ENCODE measurements around the gene TMEM238. TPM values are rescaled to one million over a fixed set of nuclear protein-coding genes. Genes with fewer than 3 reads are reported as not detected.
"Not testable (repeated sequence)": the region's sequence is repeated elsewhere in the genome, so short reads cannot be mapped to it uniquely, and the experiment has no call there.

TMEM238 gene, protein sequence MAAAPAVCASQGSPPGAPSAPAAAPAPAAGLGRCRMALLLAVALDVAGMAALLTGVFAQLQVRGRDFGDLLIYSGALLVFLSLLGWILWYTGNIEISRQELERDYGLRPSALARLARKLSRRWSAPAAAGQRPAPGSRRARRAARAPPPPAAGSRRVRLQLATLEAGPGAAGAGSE
- total RNA-seq (2014; rRNA removed; shearing (Covaris generic)): 0.51 TPM in 1 of 2 replicates, not detected in the other
- not detected in 2 replicates for polyA plus RNA-seq (2015; cell fraction: cytosol; rRNA removed)
- polyA plus RNA-seq (2015; cell fraction: nucleus; rRNA removed): not detected in 2 replicates

DNA sequence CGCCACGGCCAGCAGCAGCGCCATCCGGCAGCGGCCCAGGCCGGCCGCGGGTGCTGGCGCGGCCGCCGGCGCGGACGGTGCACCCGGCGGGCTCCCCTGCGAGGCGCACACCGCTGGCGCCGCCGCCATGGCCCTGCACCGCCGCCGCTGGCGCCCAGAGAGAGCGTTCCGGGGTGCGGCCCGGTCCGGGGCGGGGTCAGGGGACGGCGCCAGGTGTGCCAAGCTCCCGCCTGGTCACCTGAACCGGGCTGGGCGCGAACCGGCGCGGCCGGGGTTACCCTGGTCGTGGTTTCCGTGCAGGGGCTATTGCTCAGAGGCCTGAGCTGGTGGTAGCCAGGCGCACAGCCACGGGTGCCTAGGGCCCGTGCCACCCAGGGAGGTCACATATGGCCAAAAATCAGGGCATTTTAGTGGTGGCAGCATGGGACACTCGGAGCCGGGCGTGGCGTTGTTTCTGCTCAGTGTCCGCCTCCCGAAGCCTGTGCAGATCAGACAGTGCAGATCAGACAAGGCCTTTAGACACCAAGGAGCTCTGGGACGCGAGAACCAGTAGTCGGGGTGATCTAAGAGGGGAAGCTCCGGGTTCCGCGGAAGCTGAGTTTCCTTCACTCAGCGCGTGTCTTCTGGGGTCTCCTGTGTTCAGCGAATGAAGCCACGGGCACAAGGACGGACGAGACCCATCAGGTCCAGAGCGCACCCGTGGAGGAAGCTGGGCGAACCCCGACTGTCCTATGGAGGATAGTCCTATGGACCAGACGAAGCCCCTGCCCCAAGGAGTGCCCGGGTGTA is at the start of gene TMEM238:
Gene TMEM238 (minus strand): TSS at position 162 of the 789 bp plus-strand sequence. CDS start 33 bp downstream, at position 129.
- in situ Hi-C loops (cut with HindIII; ENCODE audit: low pct_unique_long_range_greater_than_20kb, low sequenced_read_pairs): no loop called here
- no peak for DNase-seq (ENCODE audit: low read depth, low spot score)

DNA sequence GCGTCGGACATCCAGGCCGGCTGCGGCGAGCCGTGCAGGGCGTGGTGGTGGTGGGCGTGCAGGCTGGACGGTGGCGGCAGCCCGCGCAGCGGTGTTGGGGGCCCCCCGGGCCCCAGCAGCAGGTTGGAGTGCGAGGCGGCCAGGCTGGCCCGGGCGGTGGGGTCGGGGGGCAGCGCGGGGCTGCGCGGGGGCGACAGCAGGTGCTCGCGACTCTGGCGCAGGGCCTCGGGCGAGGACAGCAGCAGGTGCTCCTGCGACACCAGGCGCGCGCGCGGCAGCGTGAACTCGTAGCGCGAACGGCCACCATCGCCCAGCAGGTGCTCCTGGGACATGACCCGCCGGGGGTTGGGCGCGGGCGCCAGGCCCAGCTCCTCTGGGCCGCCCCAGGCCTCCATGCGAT is 49.2 kb upstream of the TMEM238 start:
- in situ Hi-C loops (cut with HindIII; ENCODE audit: low pct_unique_long_range_greater_than_20kb, low sequenced_read_pairs): no loop called here
- DNase-seq (ENCODE audit: low read depth, low spot score): no peak

DNA sequence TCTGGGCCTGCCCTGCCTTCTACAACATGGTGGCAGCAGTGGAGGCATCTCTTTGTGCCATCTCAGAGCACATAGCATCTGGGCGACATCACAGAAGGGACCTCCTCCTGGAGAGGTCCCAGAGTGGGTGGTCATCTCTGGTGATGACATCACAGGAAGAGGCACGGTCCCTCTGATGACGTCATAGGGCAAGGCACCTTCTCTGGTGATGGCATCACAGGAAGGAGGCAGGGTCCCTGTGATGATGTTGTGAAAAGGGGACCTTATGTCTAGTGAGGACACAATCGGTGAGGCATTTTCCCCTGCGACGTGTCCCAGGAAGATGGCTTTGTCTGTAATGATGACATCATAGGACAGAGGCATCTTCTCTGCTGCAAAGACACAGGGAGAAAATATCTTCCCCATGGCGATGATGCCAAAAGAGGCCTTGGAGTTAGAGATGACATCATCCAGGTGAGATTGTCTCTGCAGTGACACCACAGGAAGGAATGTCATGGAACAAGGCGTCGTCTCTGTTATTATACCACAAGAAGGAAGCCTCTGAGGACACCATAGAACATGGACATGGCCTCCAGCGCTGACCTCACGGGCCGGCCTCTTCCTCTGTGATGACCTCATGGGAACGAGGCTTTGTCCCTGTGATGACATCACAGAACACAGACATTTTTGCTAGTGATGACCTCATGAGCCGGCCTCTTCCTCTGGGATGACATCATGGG is 48.3 kb upstream of the TMEM238 start:
- in situ Hi-C loops (cut with HindIII; ENCODE audit: low pct_unique_long_range_greater_than_20kb, low sequenced_read_pairs): no loop called here

DNA sequence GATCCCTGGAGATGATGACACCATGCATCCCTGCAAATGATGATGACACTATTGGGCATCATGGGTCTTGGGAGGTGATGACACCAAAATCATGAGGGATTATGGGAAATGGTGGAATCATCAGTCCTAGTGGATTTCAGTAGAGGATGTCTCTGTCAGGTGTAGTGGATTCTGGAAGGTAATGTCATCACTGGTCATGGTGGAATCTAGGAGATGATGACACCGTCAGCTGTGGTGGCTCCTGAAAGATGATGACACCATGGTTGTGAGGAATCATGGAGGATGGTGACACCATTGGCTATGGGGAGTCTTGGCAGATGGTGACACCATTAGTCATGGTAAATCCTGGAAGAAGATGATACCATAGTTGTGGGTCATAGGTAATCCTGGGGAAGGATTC is 47.1 kb upstream of the TMEM238 start:
- in situ Hi-C loops (cut with HindIII; ENCODE audit: low pct_unique_long_range_greater_than_20kb, low sequenced_read_pairs): no loop called here
- no peak for DNase-seq (ENCODE audit: low read depth, low spot score)

More for the DNA sequence above, 48.3 kb upstream of the TMEM238 start:
- DNase-seq (ENCODE audit: low read depth, low spot score): no peak

DNA sequence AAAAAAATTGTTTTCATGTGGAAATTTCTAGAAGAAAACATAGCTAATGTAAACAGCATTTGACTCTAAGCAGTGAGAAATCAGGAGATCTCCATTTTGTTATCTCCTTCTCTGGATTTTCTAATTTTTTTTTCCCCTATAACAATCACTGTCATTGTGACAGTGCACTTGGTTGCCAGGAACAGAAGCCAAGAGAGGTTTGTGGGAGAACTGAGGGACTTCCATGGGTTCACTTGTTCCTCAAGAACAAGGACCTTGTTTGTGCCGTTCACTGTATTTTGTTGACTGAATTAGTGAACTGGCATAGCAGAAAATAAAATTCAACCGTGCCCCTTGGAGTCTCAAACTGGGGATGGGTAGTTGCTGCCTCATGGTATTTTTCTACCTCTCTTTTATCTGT is 42.0 kb upstream of the TMEM238 start:
- peak; percentile 92 for DNase-seq (ENCODE audit: low read depth, low spot score)
- in situ Hi-C loops (cut with HindIII; ENCODE audit: low pct_unique_long_range_greater_than_20kb, low sequenced_read_pairs): no loop called here

DNA sequence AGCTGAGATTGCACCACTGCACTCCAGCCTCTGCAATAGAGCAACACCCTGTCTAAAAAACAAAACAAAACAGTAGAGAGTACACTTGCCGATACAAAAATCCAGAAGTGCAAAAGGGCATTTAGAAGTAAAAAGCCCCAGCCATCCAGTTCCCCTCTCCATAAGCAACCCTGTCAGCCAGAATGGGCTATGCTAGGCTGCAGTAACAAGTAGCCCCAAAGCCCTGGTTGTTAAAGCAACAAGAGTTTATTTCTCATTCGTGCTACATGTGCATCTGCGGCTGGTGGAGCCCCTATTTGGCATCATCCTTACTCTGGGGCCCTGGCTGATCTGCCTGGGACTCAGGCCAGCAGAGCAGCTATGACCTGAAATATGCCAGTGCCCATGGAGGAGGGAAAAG is 40.4 kb upstream of the TMEM238 start:
- in situ Hi-C loops (cut with HindIII; ENCODE audit: low pct_unique_long_range_greater_than_20kb, low sequenced_read_pairs): no loop called here

DNA sequence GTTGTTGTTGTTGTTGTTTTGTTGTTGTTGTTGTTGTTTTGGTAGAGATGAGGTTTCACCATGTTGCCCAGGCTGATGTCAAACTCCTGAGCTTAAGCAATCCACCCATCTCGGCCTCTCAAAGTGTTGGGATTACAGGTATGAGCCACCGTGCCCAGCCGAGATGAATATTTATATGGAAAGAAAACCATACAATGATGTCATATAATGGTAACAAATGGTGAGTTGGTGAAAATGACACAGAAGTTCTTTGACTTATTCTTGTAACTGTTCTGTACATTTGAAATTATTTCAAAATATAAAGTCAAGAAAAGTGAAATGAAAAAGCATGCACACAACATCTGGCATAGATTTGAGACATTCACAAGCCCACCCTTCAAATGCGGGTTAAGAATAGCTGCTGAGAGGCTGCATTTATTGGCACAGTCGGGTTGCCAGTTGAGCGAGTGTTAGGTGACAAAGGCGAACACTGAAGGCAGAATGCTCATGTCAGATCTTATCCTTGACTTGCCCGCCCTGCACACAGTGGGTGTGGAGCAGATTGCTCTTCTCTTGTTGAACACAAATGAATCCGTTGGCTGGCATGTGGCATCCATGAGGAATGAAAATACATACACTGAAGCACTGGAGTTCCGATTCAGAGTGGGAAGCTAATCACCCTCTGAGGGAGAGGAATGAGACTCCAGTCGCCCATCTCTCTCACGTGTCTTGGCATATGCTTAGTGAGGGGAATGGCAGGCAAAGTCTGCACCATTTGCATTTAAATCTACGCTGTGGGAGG is 39.3 kb upstream of the TMEM238 start:
- in situ Hi-C loops (cut with HindIII; ENCODE audit: low pct_unique_long_range_greater_than_20kb, low sequenced_read_pairs): no loop called here
- no peak for DNase-seq (ENCODE audit: low read depth, low spot score)

More for the DNA sequence above, 40.4 kb upstream of the TMEM238 start:
- DNase-seq (ENCODE audit: low read depth, low spot score): no peak

DNA sequence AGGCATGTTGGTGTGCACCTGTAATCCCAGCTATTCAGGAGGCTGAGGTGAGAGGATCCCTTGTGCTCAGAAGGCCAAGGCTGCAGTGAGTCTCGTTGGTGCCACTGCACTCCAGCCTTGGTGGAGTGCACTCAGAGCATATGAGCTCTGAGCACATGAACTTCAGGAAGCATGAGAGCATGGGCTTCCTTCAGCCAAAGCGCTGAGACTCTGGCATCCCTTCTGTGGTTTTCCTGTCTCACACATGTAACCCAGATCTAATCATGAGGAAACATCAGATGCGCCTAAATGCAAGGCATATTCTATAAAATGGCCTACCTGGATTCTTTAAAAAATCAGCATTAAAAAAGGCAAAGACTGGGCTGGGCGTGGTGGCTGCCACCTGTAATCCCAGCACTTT is 37.2 kb upstream of the TMEM238 start:
- in situ Hi-C loops (cut with HindIII; ENCODE audit: low pct_unique_long_range_greater_than_20kb, low sequenced_read_pairs); DNase-seq (ENCODE audit: low read depth, low spot score): not testable (repeated sequence)

DNA sequence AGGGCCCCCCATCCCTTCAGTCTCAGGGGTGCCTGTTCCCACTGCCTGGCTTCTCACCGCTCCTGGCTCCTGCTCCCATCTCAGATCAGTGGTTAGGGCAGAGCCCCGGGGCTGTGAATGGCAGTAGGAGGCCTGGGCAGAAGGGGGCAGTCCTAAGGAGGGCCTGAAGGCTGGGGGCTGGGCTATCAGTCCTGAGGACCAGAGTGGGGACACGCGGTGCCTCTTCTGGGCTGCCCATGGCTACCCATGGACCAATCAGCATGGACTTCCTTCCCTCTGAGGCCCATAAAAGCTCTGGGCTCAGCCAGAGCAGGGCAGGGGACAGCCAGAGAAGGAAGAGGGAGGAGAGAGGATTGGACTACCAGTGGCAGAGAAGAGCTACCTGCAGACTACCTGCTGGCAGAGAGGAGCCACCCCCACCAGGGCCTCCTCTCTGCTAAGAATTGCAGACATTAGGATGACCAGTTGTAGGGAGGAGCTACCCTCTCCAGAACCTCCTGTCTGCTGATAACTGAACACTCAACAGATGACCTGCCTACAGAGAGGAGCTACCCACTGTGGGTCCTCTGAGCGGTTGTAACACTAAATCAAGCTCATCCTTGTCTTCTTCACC is 35.6 kb upstream of the TMEM238 start:
- in situ Hi-C loops (cut with HindIII; ENCODE audit: low pct_unique_long_range_greater_than_20kb, low sequenced_read_pairs): no loop called here
- DNase-seq (ENCODE audit: low read depth, low spot score): no peak

DNA sequence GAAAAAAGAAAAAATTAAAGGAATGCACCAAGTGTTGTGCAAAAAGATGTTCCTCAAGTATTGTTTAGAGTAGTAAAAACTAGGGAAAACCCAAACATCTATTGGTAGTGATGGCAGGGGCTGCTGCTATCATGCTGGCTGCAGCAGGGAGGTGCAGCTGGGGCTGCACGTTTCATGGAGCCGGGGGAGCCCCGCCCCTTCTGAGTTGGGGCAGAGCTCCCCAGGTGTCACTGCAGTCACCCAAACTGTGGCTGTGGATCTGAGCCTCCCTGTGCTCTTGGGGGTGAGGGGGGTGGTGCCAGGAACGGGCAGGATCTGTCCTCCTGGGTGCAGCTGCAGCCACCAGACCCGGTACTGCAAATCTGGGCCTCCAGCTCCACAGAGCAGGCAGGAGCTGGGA is 35.0 kb upstream of the TMEM238 start:
- in situ Hi-C loops (cut with HindIII; ENCODE audit: low pct_unique_long_range_greater_than_20kb, low sequenced_read_pairs): no loop called here

DNA sequence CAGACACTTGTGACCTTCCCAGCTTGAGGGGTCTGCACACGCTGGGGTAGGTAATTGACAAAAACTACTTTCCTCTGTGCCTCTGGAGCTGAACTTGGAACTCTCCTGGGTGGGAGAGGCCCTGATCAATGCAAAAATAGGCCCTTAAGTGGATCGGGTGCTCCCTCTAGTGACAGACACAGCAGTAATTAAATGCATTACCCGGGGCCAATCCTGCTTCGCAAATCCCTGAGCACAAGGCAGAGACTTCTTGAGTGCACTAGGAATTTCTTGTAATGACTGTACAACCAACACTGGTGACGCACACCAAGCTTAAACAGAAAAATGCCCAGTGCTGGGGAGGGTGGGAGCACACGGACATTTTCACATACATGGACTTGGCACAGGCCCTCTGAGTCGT is 34.1 kb upstream of the TMEM238 start:
- peak; percentile 88 for DNase-seq (ENCODE audit: low read depth, low spot score)
- in situ Hi-C loops (cut with HindIII; ENCODE audit: low pct_unique_long_range_greater_than_20kb, low sequenced_read_pairs): no loop called here

More for the DNA sequence above, 35.0 kb upstream of the TMEM238 start:
- no peak for DNase-seq (ENCODE audit: low read depth, low spot score)

DNA sequence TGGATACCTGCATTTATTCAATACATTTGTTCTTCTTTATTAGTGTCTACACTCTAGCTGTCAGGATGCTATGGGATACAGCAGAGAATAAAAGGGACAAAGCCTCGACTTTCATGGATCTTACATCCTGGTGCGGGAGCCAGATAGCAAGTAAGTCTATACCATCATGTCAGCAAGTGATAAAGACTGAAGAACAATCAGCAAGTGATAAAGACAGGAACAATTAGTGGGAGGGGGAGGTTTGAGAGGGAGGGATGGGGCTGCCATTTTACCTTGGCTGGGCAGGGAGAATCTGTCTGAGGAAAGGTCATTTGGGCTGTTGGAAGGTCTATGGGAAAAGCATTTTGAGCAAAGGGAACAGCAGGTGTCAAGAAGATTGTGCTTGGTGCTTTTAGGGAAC is 26.1 kb upstream of the TMEM238 start:
- in situ Hi-C loops (cut with HindIII; ENCODE audit: low pct_unique_long_range_greater_than_20kb, low sequenced_read_pairs): no loop called here

DNA sequence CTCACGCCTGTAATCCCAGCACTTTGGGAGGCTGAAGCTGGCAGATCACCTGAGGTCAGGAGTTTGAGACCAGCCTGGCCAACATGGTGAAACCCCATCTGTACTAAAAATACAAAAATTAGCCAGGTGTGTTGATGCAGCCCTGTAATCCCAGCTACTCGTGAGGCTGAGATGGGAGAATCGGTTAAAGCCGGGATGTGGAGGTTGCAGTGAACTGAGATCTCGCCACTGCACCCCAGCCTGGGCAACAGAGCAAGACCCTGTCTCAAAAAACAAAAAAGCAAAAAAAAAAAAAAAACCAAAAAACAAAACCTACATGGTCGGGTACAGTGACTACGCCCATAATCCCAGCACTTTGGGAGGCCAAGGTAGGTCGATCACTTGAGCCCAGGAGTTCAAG is 25.1 kb upstream of the TMEM238 start:
- in situ Hi-C loops (cut with HindIII; ENCODE audit: low pct_unique_long_range_greater_than_20kb, low sequenced_read_pairs): not testable (repeated sequence)

More for the DNA sequence above, 26.1 kb upstream of the TMEM238 start:
- no peak for DNase-seq (ENCODE audit: low read depth, low spot score)

DNA sequence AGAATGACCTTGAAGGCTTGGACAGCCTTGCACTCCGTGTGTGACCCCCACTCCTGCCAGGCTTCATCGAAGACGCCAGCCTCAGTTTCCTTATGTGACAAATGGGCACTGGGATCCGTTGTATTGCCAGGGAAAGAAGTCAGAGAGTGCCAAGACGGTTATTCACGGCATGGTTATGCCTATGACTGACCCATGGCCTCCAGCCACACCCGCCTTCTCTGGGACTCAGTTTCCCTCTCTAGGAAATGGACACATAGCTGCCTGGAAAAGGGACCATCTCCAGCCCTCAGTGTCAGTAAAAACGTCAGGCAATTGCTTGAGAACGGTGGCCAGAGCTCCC is 24.4 kb upstream of the TMEM238 start:
- no peak for DNase-seq (ENCODE audit: low read depth, low spot score)
- in situ Hi-C loops (cut with HindIII; ENCODE audit: low pct_unique_long_range_greater_than_20kb, low sequenced_read_pairs): no loop called here

More for the DNA sequence above, 25.1 kb upstream of the TMEM238 start:
- DNase-seq (ENCODE audit: low read depth, low spot score): not testable (repeated sequence)

DNA sequence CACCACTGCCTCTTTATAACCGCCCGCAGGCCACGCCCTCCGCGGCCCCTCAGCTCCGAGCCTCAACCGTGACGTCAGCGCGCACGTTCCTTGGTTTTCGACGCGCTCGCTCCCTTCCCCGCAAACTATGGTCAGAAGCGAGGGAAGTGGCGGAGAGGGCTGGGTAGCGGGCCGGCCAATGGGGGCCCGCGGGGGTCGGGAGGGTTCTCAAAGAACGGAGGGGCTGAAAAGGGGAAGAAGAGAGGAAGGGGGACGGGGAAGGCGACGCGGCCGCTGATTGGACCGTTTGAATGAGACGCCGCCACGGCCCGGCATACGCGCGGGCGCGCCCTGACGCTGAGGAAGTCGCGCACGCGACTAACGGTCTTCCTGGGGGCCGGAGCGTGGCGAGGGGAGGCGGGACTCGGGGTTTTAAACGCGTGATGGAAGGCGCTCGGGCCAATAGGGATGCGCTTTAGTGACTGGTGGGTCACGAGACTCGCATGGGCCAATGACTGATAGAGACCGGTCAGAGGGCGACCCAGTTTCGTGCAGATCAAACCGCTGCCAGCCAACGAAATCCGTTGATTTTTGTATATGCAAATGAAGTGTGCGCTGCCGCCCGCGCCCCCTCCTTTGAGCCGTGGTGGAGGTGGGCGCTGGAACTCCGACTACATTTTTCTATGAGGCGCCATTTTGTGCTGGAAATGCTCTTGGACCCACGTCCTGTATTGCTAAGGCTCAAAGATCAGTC is 23.9 kb upstream of the TMEM238 start:
- in situ Hi-C loops (cut with HindIII; ENCODE audit: low pct_unique_long_range_greater_than_20kb, low sequenced_read_pairs): no loop called here
- peak; percentile 99 for DNase-seq (ENCODE audit: low read depth, low spot score)

DNA sequence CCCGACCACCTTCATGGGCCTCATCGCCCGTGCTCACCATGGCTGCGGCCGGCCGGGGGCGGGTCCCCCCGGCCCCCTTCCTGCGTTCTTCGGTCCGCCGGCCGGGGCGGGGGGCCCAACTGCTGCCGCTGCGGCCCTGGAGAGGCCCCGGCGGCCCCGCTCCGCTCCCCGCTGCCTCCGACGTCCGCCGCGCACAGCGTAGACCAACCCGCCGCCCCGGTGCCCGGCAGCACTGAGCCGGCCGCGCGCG is 23.4 kb upstream of the TMEM238 start, which contains the start of gene UBE2S:
Gene UBE2S (minus strand): TSS at position 239 of the 250 bp plus-strand sequence. CDS start 199 bp downstream, at position 40.
- DNase-seq (ENCODE audit: low read depth, low spot score); in situ Hi-C loops (cut with HindIII; ENCODE audit: low pct_unique_long_range_greater_than_20kb, low sequenced_read_pairs): not testable (repeated sequence)
